ENCODE results near the gene ABCA4. TPM values are rescaled to one million over a fixed set of nuclear protein-coding genes. Genes with fewer than 3 reads are reported as not detected.

ABCA4 gene
- total RNA-seq, 4 donors from 2014 or later: not detected

GRCh38 chr1:94037392-94038229 is 83.3 kb downstream of the ABCA4 start:
- H3K4me3 ChIP-seq: no peak overlapping the region
- TF ChIP-seq POLR2A (IDR thresholded peaks at IDR 0.05): no peak
- no peak for TF ChIP-seq CTCF (IDR thresholded peaks at IDR 0.05 in 4 of 5, conservative IDR thresholded peaks at IDR 0.05 in 1 of 5)
- DNase-seq: no peak
- H3K4me1 ChIP-seq: peaks cover 6 to 14% of the 10 kb centered on the region in 2 donors
- in situ Hi-C loops (cut with MboI; ENCODE audit: low sequenced_read_pairs in 4 of 4) (no loop called here), intact Hi-C loops (cut with DNase I; ENCODE audit: low total_unique reads) (no loop called here)
- H3K36me3 ChIP-seq: no peaks in the 10 kb centered on the region
- H3K9me3 ChIP-seq: no peaks in the 10 kb centered on the region
- H3K27ac ChIP-seq: peak overlapping the region; percentile 1 to 59 (median 51)
- ATAC-seq: no peak
- no peaks in the 10 kb centered on the region for H3K27me3 ChIP-seq

GRCh38 chr1:94036730-94037129 is 84.2 kb downstream of the ABCA4 start:
- Histone ChIP-seq H3K9me3 (no peaks in the 10 kb centered on the region), H3K4me1 (peaks cover 6 to 14% of the 10 kb centered on the region in 2 donors), H3K27ac (no peak overlapping the region), H3K27me3 (no peaks in the 10 kb centered on the region), H3K36me3 (no peaks in the 10 kb centered on the region), H3K4me3 (no peak overlapping the region)
- no peak for DNase-seq
- intact Hi-C loops (cut with DNase I; ENCODE audit: low total_unique reads) (no loop called here), in situ Hi-C loops (cut with MboI; ENCODE audit: low sequenced_read_pairs in 4 of 4) (no loop called here)
- no peak for ATAC-seq
- TF ChIP-seq POLR2A (IDR thresholded peaks at IDR 0.05) (no peak), CTCF (IDR thresholded peaks at IDR 0.05 in 4 of 5, conservative IDR thresholded peaks at IDR 0.05 in 1 of 5) (no peak)

- peaks cover 0 to 4% of the 10 kb centered on the region in 2 donors for H3K4me1 ChIP-seq
- ATAC-seq (no peak), DNase-seq (no peak)
- H3K36me3 ChIP-seq: no peaks in the 10 kb centered on the region
- H3K27me3 ChIP-seq: no peaks in the 10 kb centered on the region
- intact Hi-C loops (cut with DNase I; ENCODE audit: low total_unique reads): no loop called here
- TF ChIP-seq POLR2A (IDR thresholded peaks at IDR 0.05): no peak
- TF ChIP-seq CTCF (IDR thresholded peaks at IDR 0.05 in 4 of 5, conservative IDR thresholded peaks at IDR 0.05 in 1 of 5): no peak
- H3K9me3 ChIP-seq: no peaks in the 10 kb centered on the region
- H3K4me3 ChIP-seq: no peak overlapping the region
- H3K27ac ChIP-seq: no peak overlapping the region
- in situ Hi-C loops (cut with MboI; ENCODE audit: low sequenced_read_pairs in 4 of 4): no loop called here
Measured at GRCh38 chr1:94033849-94034248, 87.1 kb downstream of the ABCA4 start.

- H3K27me3 ChIP-seq: no peaks in the 10 kb centered on the region
- no peak overlapping the region for H3K27ac ChIP-seq
- TF ChIP-seq POLR2A (IDR thresholded peaks at IDR 0.05) (no peak), CTCF (IDR thresholded peaks at IDR 0.05 in 4 of 5, conservative IDR thresholded peaks at IDR 0.05 in 1 of 5) (no peak)
- H3K4me1 ChIP-seq: peaks cover 0 to 4% of the 10 kb centered on the region in 2 donors
- intact Hi-C loops (cut with DNase I; ENCODE audit: low total_unique reads) (no loop called here), in situ Hi-C loops (cut with MboI; ENCODE audit: low sequenced_read_pairs in 4 of 4) (no loop called here)
- H3K9me3 ChIP-seq: no peaks in the 10 kb centered on the region
- DNase-seq (no peak), ATAC-seq (no peak)
- no peak overlapping the region for H3K4me3 ChIP-seq
- no peaks in the 10 kb centered on the region for H3K36me3 ChIP-seq
Measured at GRCh38 chr1:94032637-94033036, 88.3 kb downstream of the ABCA4 start.
